ENCODE results near the gene TJP1. TPM values are rescaled to one million over a fixed set of nuclear protein-coding genes. Genes with fewer than 3 reads are reported as not detected.
"Not testable (repeated sequence)": the region's sequence is repeated elsewhere in the genome, so short reads cannot be mapped to it uniquely, and the experiment has no call there.

TJP1 gene
- total RNA-seq, 4 donors from 2014 or later, result 74.1 to 91.0 (median 81.0) TPM

DNA sequence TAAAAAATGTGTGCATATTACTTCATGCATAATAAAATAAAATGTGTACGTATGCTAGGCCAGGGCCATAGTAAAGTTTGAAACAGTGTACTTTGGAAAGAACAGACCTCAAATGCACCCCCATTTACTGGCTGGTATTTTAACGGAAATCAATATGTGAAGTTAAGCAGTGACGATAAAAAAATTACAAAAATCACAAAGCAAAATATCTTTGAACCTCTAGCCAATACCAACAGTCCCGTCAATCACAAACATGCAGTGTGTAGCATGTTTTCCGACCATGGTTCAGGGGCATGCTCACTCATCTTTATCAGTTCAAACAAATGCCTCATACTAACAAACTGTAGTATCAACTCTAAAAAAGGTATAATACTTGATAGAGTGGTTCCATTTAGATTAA is 121.1 kb downstream of the TJP1 start:
- 90% methylated on average over 5 of the region's 5 CpGs for WGBS
- Histone ChIP-seq H3K9me3 (no peaks in the 10 kb centered on the region), H3K27me3 (no peaks in the 10 kb centered on the region), H3K4me3 (no peak overlapping the region), H3K27ac (no peak overlapping the region), H3K36me3 (peaks cover 63% of the 10 kb centered on the region), H3K4me1 (no peaks in the 10 kb centered on the region)
- no peak for TF ChIP-seq POLR2A (IDR thresholded peaks at IDR 0.05)
- no peak for TF ChIP-seq POLR2AphosphoS5 (IDR thresholded peaks at IDR 0.05)
- TF ChIP-seq, protein P1, sequence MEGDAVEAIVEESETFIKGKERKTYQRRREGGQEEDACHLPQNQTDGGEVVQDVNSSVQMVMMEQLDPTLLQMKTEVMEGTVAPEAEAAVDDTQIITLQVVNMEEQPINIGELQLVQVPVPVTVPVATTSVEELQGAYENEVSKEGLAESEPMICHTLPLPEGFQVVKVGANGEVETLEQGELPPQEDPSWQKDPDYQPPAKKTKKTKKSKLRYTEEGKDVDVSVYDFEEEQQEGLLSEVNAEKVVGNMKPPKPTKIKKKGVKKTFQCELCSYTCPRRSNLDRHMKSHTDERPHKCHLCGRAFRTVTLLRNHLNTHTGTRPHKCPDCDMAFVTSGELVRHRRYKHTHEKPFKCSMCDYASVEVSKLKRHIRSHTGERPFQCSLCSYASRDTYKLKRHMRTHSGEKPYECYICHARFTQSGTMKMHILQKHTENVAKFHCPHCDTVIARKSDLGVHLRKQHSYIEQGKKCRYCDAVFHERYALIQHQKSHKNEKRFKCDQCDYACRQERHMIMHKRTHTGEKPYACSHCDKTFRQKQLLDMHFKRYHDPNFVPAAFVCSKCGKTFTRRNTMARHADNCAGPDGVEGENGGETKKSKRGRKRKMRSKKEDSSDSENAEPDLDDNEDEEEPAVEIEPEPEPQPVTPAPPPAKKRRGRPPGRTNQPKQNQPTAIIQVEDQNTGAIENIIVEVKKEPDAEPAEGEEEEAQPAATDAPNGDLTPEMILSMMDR (IDR thresholded peaks at IDR 0.05), result no peak
- TF ChIP-seq EP300 (IDR thresholded peaks at IDR 0.05), result no peak
- no peak for DNase-seq (ENCODE audit: low spot score in 2 of 2)

DNA sequence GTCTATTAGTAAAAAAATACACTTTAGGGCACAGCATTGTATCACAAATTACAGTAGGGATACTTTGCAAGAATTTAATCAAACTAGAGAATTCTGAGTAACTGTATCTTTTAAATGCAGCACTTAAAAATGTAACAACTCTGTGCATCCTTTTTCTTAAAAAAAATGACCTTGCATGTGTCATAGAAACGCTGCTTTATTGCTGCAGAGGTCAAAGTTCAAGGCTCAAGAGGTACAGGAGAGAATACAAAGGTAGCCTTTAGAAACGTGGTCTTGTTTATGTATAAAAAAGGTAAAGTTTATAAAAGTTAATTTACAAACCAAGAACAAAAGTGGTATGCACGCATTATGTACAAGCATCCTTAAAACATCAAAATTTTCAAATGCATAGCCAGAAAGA is 122.0 kb downstream of the TJP1 start:
- Histone ChIP-seq H3K9me3 (no peaks in the 10 kb centered on the region), H3K36me3 (peaks cover 58% of the 10 kb centered on the region), H3K4me1 (no peaks in the 10 kb centered on the region), H3K27me3 (no peaks in the 10 kb centered on the region), H3K4me3 (no peak overlapping the region), H3K27ac (no peak overlapping the region)
- 71% methylated on average over 3 of the region's 3 CpGs for WGBS
- no peak for DNase-seq (ENCODE audit: low spot score in 2 of 2)
- no peak for TF ChIP-seq EP300 (IDR thresholded peaks at IDR 0.05)
- TF ChIP-seq POLR2AphosphoS5 (IDR thresholded peaks at IDR 0.05), result no peak
- TF ChIP-seq POLR2A (IDR thresholded peaks at IDR 0.05), result no peak
- TF ChIP-seq, protein P1 (IDR thresholded peaks at IDR 0.05), result no peak

GRCh38 chr15:29699791-29700190 is 122.5 kb downstream of the TJP1 start:
- WGBS, result 89% methylated on average over 8 of the region's 8 CpGs
- peaks cover 53% of the 10 kb centered on the region for H3K36me3 ChIP-seq
- no peaks in the 10 kb centered on the region for H3K27me3 ChIP-seq
- TF ChIP-seq EP300 (IDR thresholded peaks at IDR 0.05) (no peak), POLR2AphosphoS5 (IDR thresholded peaks at IDR 0.05) (no peak), POLR2A (IDR thresholded peaks at IDR 0.05) (no peak)
- TF ChIP-seq, protein P1 (IDR thresholded peaks at IDR 0.05), result no peak
- H3K9me3 ChIP-seq, result no peaks in the 10 kb centered on the region
- H3K4me1 ChIP-seq, result no peaks in the 10 kb centered on the region
- no peak for DNase-seq (ENCODE audit: low spot score in 2 of 2)
- H3K27ac ChIP-seq, result no peak overlapping the region
- H3K4me3 ChIP-seq, result no peak overlapping the region

DNA sequence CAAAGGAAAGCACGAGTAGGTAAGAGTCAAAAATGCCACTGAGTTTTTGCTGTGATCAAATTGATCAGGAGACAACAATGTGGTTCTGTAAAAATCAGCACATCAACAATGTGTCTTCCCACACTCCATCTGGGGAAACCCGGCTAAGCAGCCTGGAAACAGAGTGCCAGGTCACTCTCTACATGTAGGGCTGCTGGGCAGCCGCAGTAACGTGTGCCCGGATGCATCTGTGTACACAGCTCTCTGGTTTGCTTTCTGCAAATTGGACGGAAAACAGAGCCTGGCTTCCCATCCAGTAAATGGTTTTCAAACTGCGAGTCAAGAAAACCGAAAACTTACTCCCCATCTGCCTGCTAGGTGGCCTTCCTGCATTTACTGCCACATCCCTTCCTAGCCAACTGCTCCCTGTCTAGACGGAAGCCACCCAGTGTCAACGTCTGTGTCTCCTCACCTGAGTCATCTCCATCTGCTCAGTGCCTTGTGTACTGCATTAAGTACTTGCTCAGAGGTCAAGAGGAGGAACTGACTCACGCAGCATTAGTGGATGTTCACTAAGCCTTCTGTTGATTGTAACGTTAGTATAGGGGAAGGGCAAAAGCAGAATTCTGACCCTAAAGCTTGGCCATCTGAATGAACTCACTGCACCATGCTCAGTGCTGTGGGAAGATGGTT is 124.1 kb downstream of the TJP1 start:
- H3K9me3 ChIP-seq, result no peaks in the 10 kb centered on the region
- WGBS, result 84% methylated on average over 12 of the region's 12 CpGs
- no peak for DNase-seq (ENCODE audit: low spot score in 2 of 2)
- no peak overlapping the region for H3K27ac ChIP-seq
- TF ChIP-seq, protein P1 (IDR thresholded peaks at IDR 0.05), result no peak
- TF ChIP-seq EP300 (IDR thresholded peaks at IDR 0.05) (no peak), POLR2A (IDR thresholded peaks at IDR 0.05) (no peak), POLR2AphosphoS5 (IDR thresholded peaks at IDR 0.05) (no peak)
- H3K4me3 ChIP-seq, result no peak overlapping the region
- H3K4me1 ChIP-seq, result no peaks in the 10 kb centered on the region
- H3K27me3 ChIP-seq, result no peaks in the 10 kb centered on the region
- peaks cover 37% of the 10 kb centered on the region for H3K36me3 ChIP-seq

GRCh38 chr15:29696950-29697738 is 125.1 kb downstream of the TJP1 start:
- DNase-seq (ENCODE audit: low spot score in 2 of 2), result no peak
- TF ChIP-seq POLR2AphosphoS5 (IDR thresholded peaks at IDR 0.05) (no peak), EP300 (IDR thresholded peaks at IDR 0.05) (no peak), POLR2A (IDR thresholded peaks at IDR 0.05) (no peak)
- TF ChIP-seq, protein P1 (IDR thresholded peaks at IDR 0.05), result no peak
- Histone ChIP-seq H3K9me3 (no peaks in the 10 kb centered on the region), H3K36me3 (peaks cover 28% of the 10 kb centered on the region), H3K27ac (no peak overlapping the region), H3K4me3 (no peak overlapping the region), H3K4me1 (no peaks in the 10 kb centered on the region), H3K27me3 (no peaks in the 10 kb centered on the region)
- WGBS, result 89% methylated on average over 15 of the region's 15 CpGs

GRCh38 chr15:29696506-29696905 is 125.8 kb downstream of the TJP1 start:
- not testable (repeated sequence) for H3K4me3 ChIP-seq; H3K27ac ChIP-seq; H3K27me3 ChIP-seq; DNase-seq (ENCODE audit: low spot score in 2 of 2); H3K9me3 ChIP-seq; H3K4me1 ChIP-seq
- 99% methylated on average over 7 of the region's 7 CpGs for WGBS
- peaks cover 27% of the 10 kb centered on the region for H3K36me3 ChIP-seq

All from suprapubic skin (tissue), 4 donors.